CD4-positive, alpha-beta T cell treated with Interleukin-4 for 1 hour (primary cell): ENCODE results near the gene SNAP23.
A peak's percentile ranks its signal among the peaks of the same experiment; 100 is the strongest.

ENCODE experiments used
- DNase-seq, 2 donors: peaks; one replicate each; pipeline ENCODE4 v3.0.0-alpha.2; 2020 to 2022

The SNAP23 gene

DNA sequence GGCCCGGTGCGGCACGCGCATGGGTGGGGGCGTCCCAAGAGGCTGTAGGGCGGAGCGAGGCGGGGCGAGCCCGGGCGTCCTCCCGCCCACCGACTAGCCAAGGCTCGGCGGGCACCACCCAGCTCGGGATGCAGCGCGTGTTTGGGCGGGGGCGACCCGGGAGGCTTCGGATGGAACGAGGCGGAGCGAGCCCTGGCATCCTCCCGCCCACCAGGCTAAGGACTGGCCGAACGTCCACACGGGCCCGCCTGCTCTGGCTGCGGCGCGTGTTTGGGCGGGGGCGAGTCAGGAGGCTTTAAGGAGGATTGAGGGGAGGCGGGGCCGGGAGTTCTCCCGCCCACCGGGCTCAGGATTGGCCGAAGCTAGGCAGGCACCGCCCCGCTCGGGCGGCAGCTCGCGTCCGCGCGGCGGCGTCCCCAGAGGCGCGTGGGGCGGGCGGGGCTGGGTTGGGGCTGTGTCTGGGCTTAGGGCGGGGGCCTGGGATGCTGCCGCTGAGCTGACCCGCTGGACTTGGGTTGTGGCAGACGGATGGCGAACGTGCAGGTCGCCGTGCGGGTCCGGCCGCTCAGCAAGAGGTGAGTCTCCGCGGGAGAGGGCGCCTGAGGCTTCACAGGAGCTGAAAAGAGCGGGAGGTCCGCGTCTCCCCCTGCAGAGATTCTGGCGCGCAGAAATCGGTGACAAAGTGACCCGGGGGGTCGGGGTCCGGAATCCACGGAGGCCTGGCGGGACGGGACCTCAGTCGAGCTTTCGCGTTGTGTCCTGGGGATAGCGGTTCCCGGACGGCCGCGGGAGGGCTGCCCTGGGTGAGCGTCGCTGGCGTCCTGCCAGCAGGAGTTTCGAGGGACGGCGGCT lies 80.0 kb downstream of the SNAP23 start, which contains the start of gene STARD9:
Gene STARD9 (plus strand): TSS at position 419 of the 852 bp plus-strand sequence. CDS start 110 bp downstream, at position 529.
- DNase-seq = peak; percentile 94 to 95

DNA sequence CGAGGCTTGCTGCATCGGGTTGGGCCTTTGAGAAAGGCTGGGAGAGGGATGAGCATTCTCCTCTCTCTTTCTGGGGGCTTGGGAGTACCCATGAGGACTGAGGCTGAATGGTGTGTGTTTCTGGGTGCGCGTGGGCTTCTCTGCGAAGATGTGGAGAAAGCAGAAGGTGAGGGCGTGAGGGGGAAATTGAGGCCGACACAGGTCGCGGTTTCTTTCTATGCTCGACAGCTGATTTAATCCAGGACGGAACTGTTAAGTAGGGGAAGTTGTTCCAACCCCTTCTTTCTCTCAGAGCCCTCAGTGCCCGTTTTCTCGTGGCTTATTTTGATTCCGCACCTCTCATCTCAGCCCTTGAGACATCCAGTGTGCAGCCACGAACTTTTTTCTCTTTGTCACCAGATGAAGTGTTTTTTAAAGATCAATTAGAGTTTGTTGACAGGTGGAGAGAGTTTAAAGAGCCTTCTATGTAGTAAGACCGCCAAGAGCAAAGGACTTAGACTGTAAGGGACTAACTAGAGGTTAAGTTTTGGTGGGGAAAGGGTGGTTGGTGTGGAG lies 80.7 kb downstream of the SNAP23 start:
- no peak for DNase-seq

DNA sequence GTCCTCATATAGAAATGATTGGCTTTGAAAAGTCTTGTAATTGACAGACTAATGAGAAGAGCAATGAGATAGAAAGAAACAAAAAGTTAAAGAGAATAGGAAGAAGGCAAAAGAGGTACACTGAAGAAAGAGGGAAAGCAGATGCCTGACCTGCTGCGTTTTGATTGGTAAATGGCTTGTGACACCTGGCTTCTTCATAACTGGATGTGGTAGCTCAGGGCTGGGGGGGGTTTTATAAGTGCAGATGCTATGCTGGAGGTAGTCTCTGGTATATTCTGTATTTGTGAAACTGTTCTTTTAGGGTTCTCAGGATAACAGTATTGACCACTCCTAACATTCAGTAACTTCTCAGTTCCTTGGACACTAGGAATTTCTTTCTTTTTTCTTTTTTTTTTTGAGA lies 81.3 kb downstream of the SNAP23 start:
- DNase-seq = no peak

DNA sequence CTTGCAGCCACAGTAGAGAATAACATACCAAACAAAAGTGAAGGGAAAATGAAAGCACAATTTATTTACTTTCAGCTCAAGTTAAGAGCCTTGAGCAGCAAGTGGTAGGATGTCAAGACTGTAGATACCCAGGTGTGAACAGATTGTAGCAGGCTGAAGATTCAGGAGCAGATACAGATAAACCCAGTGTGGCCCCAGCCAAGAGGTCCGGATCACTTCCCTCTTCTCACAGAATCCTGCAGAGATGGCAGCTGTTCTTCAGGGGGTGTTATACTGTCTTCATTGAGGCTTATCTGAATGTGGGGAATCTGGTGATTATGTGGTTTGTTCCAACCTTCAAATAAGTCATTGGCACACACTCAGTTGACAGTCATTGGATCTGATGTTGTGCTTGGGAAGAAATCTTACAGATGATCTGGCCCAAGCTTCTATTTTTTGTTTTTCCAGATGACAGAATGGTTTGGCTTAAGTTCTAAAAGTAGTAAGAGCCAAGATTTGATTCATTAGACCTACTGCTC lies 82.1 kb downstream of the SNAP23 start:
- no peak for DNase-seq

DNA sequence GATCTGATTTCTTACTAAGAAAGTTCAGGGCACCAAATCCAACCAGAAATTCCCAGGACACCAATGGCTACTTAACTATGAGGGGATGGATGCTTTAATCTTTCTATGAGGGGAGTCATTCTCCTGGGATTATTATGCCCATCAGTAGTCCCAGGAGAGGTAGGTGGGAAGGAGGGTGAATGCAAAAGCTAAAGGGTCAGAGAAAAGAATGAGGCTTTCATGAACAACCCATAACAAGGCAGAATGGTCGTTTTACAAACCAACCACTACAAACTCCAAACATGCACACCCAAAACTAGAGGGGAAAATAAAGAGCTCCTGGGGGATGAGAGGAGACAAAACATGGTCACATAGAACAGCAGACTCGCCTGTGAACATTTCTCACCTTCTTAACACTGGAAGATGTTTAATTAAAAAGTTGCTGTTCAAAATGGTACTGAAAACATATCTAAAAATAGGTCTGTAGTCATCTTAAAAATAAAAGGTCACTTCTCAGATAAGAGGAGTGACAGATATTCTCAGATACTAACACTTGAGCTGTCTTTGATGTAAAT lies 83.6 kb downstream of the SNAP23 start:
- no peak for DNase-seq

DNA sequence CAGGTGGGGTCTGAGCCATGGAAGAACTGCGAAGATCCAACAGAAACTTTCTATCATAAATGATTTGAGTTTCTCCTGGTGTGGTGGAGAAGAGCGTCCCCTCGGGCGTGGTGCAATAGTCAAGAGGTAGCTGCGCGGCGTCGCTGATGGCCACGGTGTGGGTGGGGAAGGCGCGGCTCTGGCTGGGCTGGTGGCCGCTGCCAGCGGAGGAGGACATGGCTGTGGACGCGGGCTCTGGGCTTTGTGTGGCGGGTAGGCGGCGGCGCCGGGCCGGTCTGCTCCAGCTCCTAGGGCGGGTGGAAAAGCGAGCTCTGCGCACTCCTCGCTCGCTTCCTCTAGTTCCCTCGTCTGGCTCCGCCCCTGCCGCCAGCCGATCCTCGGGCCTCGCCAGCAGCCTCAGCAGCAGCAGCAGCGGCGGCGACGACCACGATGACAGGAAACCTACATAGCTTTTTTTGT lies 85.9 kb downstream of the SNAP23 start:
- DNase-seq = peak; percentile 76 to 77
